Middle frontal gyrus (tissue), 1 donor: ENCODE data around the gene SETBP1.

Source experiments
- DNase-seq: peaks from one replicate; pipeline ENCODE4 v3.0.0-alpha.2; 2015; ENCODE audit warnings: low spot score; ENCODE audit errors: extremely low spot score

SETBP1 gene

DNA sequence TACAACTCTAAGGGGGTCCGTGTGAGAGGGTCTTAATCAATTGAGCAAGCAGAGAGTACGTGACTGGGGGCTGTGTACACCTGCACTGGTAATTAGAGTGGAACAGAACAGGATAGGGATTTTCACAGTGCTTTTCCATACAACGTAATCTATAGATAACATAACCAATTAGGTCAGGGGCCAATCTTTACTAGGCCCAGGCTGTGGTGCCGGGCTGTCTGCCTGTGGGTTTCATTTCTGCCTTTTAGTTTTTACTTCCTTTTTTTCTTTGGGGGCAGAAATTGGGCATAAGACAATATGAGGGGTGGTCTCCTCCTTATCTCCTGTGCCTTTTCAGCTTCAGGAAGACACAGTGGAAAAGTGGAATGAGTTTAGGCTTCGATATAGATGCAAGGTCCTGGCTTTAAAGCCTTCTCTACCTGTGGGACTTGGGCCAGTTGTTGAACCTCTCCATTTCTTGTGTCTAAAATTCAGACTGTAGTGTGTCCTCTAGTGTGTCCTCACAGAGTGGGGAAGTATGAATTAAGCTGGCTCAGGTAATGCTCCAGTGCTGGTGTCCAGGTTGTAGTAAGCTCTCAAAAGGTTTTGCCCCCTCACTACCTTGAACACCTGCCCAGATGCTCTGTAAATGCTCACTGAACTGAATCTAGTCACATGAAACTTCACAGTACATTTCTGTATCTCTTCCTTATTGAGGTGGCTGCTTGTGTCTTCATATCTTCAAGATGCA is 422.8 kb downstream of the SETBP1 start:
- DNase-seq: no peak

DNA sequence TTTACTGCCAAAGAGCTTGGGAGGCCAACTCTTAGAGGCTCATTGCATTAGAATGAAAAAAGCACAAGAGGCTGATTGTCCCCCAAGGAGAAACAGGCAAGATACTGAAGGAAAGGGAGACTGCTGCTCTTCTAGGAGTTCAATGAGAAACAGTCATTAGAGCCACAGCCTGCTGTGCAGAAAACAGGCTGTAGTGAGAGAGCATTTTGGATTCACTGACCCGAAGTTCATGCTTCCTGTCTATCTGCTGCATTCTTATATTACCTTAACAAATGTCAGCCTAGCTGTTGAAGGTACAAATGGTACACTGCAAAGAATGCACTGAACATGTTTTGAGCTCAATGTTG is 423.3 kb downstream of the SETBP1 start:
- DNase-seq: no peak

DNA sequence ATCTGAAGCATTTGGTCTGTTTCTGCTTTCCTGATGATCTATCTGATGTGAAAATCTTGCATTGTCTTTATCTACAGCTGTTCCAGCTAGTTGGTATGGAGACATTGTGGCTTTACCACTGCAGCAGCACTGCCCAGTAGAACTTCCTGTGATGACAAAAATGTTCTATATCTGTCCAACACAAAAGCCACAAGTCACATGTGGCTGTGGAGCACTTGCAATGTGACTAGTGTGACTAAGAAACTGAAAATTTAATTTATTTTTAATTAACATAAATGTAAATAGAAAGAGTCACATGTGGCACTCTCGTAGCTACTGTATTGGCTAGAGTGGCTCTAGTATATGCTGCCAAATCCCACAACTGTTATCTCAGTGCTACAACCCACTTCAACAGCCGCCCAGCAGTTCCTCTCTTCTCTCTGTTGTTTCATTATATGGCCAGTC is 425.7 kb downstream of the SETBP1 start:
- no peak for DNase-seq

- DNase-seq: no peak
These were observed 426.7 kb downstream of the SETBP1 start for GRCh38 chr18:45107425-45107824.

- DNase-seq: no peak
These were observed 428.1 kb downstream of the SETBP1 start for GRCh38 chr18:45108754-45109153.

GRCh38 chr18:45109271-45109670 is 428.6 kb downstream of the SETBP1 start:
- DNase-seq: no peak

GRCh38 chr18:45109706-45110105 is 429.0 kb downstream of the SETBP1 start:
- DNase-seq: no peak

GRCh38 chr18:45110577-45111501 is 430.2 kb downstream of the SETBP1 start:
- DNase-seq: no peak

GRCh38 chr18:45111502-45111848 is 430.8 kb downstream of the SETBP1 start:
- DNase-seq: no peak

DNA sequence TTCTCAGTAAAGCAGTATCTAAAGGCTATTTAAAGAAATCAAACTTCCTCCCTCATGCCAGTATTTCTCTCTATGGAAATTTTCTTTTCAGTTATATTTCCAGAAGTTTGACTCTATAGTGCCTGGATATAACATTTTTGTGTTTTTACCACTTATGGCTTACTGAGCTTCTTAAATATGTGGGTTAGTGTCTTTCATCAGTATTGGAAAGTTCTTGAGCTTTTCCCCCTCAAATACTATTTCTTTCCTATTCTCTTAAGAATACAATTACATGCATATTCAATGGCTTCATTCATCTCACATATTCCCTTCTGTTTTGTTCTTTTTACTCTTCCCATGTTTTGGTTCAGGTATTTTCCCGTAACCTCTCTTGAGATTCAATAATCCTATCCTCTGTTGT is 432.0 kb downstream of the SETBP1 start:
- no peak for DNase-seq

DNA sequence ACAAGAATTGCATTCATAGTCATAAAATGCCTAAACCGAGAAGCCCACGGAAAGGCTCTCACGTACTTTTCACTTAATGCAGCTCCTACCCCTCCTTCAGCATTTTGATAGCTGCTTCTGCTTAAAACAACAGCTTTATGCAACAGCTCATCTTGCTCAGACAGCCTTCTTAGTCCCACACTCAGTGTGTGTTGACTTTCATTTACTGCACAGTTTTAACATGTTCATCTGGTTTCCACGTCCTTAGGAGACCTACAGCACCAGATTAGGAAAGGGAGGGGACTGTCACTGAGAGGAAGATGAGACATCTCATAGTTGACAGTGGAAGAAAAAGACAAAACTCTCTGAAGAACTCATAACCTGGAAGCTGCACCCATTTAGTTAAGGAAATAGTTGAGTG is 435.4 kb downstream of the SETBP1 start:
- DNase-seq: no peak
